ENCODE measurements around the gene LAMA2.

GRCh38 chr6:129030215-129030614 is 147.3 kb downstream of the LAMA2 start:
- TF ChIP-seq, protein P1, sequence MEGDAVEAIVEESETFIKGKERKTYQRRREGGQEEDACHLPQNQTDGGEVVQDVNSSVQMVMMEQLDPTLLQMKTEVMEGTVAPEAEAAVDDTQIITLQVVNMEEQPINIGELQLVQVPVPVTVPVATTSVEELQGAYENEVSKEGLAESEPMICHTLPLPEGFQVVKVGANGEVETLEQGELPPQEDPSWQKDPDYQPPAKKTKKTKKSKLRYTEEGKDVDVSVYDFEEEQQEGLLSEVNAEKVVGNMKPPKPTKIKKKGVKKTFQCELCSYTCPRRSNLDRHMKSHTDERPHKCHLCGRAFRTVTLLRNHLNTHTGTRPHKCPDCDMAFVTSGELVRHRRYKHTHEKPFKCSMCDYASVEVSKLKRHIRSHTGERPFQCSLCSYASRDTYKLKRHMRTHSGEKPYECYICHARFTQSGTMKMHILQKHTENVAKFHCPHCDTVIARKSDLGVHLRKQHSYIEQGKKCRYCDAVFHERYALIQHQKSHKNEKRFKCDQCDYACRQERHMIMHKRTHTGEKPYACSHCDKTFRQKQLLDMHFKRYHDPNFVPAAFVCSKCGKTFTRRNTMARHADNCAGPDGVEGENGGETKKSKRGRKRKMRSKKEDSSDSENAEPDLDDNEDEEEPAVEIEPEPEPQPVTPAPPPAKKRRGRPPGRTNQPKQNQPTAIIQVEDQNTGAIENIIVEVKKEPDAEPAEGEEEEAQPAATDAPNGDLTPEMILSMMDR (IDR thresholded peaks at IDR 0.05) = no peak
- no peak for TF ChIP-seq POLR2A (IDR thresholded peaks at IDR 0.05)

Data from testis (tissue), 2 donors.